ENCODE measurements around the gene ASB3. TPM values are rescaled to one million over a fixed set of nuclear protein-coding genes. Genes with fewer than 3 reads are reported as not detected.

The ASB3 gene
- polyA plus RNA-seq, 2 of the 4 experiments (the other 2 are of a cell fraction): 13.5 to 35.9 TPM

- POLR2A ChIA-PET: no interaction called here
Observed at GRCh38 chr2:53737091-53737490, 49.7 kb downstream of the ASB3 start.

DNA sequence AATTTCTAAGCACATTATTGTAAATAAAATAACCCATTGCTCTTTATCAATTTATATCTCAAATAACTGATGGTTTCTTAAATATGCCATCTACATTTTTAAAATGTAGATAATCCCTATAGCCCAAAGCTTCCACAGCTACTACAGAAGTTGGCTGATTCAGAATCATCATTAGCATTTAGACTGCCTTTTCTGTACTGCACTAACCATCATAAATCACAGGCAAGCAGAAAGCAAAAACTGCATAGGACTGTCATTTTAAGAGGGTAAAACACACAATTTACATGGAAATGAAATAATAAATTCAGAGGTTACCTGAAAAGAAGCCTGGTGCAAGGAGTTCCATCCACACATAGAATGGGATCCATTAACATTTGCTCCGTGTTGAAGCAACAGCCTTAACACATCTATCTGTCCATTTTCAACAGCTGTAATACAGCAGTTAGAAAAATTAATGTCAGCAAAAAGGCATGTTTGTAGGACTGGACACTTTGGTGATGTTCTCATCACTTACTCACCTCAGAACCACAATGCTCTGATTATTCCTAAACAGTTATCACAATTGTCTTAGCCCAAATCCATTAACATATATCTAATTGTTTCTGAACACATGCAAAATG, 57.5 kb downstream of the ASB3 start:
- DNase-seq (ENCODE audit: low read depth in 1 of 2, low spot score in 1 of 2): no peak
- no peak for ATAC-seq
- POLR2A ChIA-PET: no interaction called here

More at GRCh38 chr2:53737091-53737490, 49.7 kb downstream of the ASB3 start:
- Histone ChIP-seq H3K4me3 (no peak overlapping the region), H3K4me1 (no peaks in the 10 kb centered on the region), H3K9me3 (no peaks in the 10 kb centered on the region), H3K27ac (no peak overlapping the region), H3K4me2 (no peak overlapping the region)
- TF ChIP-seq KDM1A (IDR thresholded peaks at IDR 0.05; ENCODE audit: low read depth) (no peak), MAX (IDR thresholded peaks at IDR 0.05) (no peak), BHLHE40 (IDR thresholded peaks at IDR 0.05; ENCODE audit: low read depth, low read length) (no peak), JUNB (IDR thresholded peaks at IDR 0.05) (no peak), ZSCAN20 (CRISPR knock-in tag; IDR thresholded peaks at IDR 0.05) (no peak), NR3C1 (IDR thresholded peaks at IDR 0.05) (no peak)
- TF ChIP-seq, protein P1, sequence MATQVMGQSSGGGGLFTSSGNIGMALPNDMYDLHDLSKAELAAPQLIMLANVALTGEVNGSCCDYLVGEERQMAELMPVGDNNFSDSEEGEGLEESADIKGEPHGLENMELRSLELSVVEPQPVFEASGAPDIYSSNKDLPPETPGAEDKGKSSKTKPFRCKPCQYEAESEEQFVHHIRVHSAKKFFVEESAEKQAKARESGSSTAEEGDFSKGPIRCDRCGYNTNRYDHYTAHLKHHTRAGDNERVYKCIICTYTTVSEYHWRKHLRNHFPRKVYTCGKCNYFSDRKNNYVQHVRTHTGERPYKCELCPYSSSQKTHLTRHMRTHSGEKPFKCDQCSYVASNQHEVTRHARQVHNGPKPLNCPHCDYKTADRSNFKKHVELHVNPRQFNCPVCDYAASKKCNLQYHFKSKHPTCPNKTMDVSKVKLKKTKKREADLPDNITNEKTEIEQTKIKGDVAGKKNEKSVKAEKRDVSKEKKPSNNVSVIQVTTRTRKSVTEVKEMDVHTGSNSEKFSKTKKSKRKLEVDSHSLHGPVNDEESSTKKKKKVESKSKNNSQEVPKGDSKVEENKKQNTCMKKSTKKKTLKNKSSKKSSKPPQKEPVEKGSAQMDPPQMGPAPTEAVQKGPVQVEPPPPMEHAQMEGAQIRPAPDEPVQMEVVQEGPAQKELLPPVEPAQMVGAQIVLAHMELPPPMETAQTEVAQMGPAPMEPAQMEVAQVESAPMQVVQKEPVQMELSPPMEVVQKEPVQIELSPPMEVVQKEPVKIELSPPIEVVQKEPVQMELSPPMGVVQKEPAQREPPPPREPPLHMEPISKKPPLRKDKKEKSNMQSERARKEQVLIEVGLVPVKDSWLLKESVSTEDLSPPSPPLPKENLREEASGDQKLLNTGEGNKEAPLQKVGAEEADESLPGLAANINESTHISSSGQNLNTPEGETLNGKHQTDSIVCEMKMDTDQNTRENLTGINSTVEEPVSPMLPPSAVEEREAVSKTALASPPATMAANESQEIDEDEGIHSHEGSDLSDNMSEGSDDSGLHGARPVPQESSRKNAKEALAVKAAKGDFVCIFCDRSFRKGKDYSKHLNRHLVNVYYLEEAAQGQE (IDR thresholded peaks at IDR 0.05): no peak
- WGBS (ENCODE audit: missing lambda C conversion rate): 84% methylated on average over 5 of the region's 5 CpGs
- CTCF ChIA-PET: no interaction called here
- FAIRE-seq: no peak
- no peak for ATAC-seq
- DNase-seq (ENCODE audit: low read depth in 1 of 2, low spot score in 1 of 2): no peak

GRCh38 chr2:53727921-53728320, 58.8 kb downstream of the ASB3 start:
- WGBS (ENCODE audit: missing lambda C conversion rate): 93% methylated on average over 3 of the region's 3 CpGs
- Histone ChIP-seq H3K4me3 (no peak overlapping the region), H3K4me1 (no peaks in the 10 kb centered on the region), H3K4me2 (no peak overlapping the region), H3K27ac (no peak overlapping the region), H3K9me3 (no peaks in the 10 kb centered on the region)
- no peak for ATAC-seq
- POLR2A ChIA-PET: no interaction called here
- no peak for TF ChIP-seq FOXS1 (CRISPR knock-in tag; IDR thresholded peaks at IDR 0.05)
- no peak for TF ChIP-seq HOXB13 (CRISPR knock-in tag; IDR thresholded peaks at IDR 0.05; ENCODE audit: low read depth)
- TF ChIP-seq ZC3H11A (IDR thresholded peaks at IDR 0.05): no peak
- no peak for TF ChIP-seq HOXB5 (CRISPR knock-in tag; IDR thresholded peaks at IDR 0.05)
- no peak for TF ChIP-seq MAZ (IDR thresholded peaks at IDR 0.05; ENCODE audit: borderline replicate concordance, low read depth, low read length)
- no peak for TF ChIP-seq ZSCAN20 (CRISPR knock-in tag; IDR thresholded peaks at IDR 0.05)
- no peak for TF ChIP-seq HOXA7 (CRISPR knock-in tag; IDR thresholded peaks at IDR 0.05)
- TF ChIP-seq MYC (IDR thresholded peaks at IDR 0.05; ENCODE audit: borderline replicate concordance, low read length): no peak
- TF ChIP-seq GATA3 (IDR thresholded peaks at IDR 0.05; ENCODE audit: borderline replicate concordance): no peak
- no peak for FAIRE-seq
- CTCF ChIA-PET: interaction anchor here (0.7 kb wide), 1 partner anchor 114 kb away, joined by 3 read pairs; no protein-coding TSS in a partner anchor
- DNase-seq (ENCODE audit: low read depth in 1 of 2, low spot score in 1 of 2): no peak

More for the DNA sequence above, 57.5 kb downstream of the ASB3 start:
- TF ChIP-seq MAFK (IDR thresholded peaks at IDR 0.05; ENCODE audit: partially characterized antibody) (peak; percentile 30), CEBPB (IDR thresholded peaks at IDR 0.05) (no peak)
- Histone ChIP-seq H3K27ac (no peak overlapping the region), H3K4me2 (no peak overlapping the region), H3K9me3 (no peaks in the 10 kb centered on the region), H3K4me3 (no peak overlapping the region), H3K4me1 (no peaks in the 10 kb centered on the region)
- 92% methylated on average over 1 of the region's 1 CpG for WGBS (ENCODE audit: missing lambda C conversion rate)
- FAIRE-seq: no peak
- CTCF ChIA-PET: no interaction called here

- TF ChIP-seq FOSB (CRISPR knock-in tag; IDR thresholded peaks at IDR 0.05): no peak
- TF ChIP-seq MAZ (IDR thresholded peaks at IDR 0.05; ENCODE audit: borderline replicate concordance, low read depth, low read length): no peak
- no peak for TF ChIP-seq HEYL (CRISPR knock-in tag; IDR thresholded peaks at IDR 0.05)
- TF ChIP-seq USF2 (IDR thresholded peaks at IDR 0.05): no peak
- TF ChIP-seq JUN (IDR thresholded peaks at IDR 0.05): no peak
- TF ChIP-seq HDAC2 (IDR thresholded peaks at IDR 0.05): no peak
- no peak for TF ChIP-seq HOXA7 (CRISPR knock-in tag; IDR thresholded peaks at IDR 0.05)
- no peak for TF ChIP-seq MAX (IDR thresholded peaks at IDR 0.05)
- TF ChIP-seq EHMT2 (IDR thresholded peaks at IDR 0.05; ENCODE audit: low read depth): no peak
- TF ChIP-seq RNF2 (IDR thresholded peaks at IDR 0.05; ENCODE audit: borderline replicate concordance, low read depth): no peak
- no peak for TF ChIP-seq MAFK (IDR thresholded peaks at IDR 0.05; ENCODE audit: partially characterized antibody)
- no peak for TF ChIP-seq CBX8 (IDR thresholded peaks at IDR 0.05)
- FAIRE-seq (no peak), DNase-seq (ENCODE audit: low read depth in 1 of 2, low spot score in 1 of 2) (no peak), ATAC-seq (no peak)
- Histone ChIP-seq H3K27ac (no peak overlapping the region), H3K4me1 (no peaks in the 10 kb centered on the region), H3K4me3 (no peak overlapping the region), H3K9me3 (no peaks in the 10 kb centered on the region), H3K4me2 (no peak overlapping the region)
- ChIA-PET CTCF (interaction anchor here (0.6 kb wide), 1 partner anchor 22 kb away, joined by 9 read pairs; no protein-coding TSS in a partner anchor), POLR2A (no interaction called here)
- 76% methylated on average over 4 of the region's 4 CpGs for WGBS (ENCODE audit: missing lambda C conversion rate)
Observed at GRCh38 chr2:53725662-53726061, 61.1 kb downstream of the ASB3 start.
